Astrocyte (in vitro differentiated cells and primary cell): Measurements from ENCODE around the gene AKAP8L.

Source experiments
- EZH2 ChIP-seq: IDR thresholded peaks from 2 replicates; pipeline ENCODE4 v1.6.1; 2012; ENCODE audit warnings: mild to moderate bottlenecking, low read length, inconsistent platforms; ENCODE audit not compliant: insufficient read depth
- TF ChIP-seq, protein P1 (sequence below): IDR thresholded peaks from 2 replicates; pipeline ENCODE4 v1.5.1; 2011; ENCODE audit warnings: low read depth, mild to moderate bottlenecking, inconsistent platforms, low read length, moderate library complexity; ENCODE audit not compliant: insufficient read depth

DNA sequence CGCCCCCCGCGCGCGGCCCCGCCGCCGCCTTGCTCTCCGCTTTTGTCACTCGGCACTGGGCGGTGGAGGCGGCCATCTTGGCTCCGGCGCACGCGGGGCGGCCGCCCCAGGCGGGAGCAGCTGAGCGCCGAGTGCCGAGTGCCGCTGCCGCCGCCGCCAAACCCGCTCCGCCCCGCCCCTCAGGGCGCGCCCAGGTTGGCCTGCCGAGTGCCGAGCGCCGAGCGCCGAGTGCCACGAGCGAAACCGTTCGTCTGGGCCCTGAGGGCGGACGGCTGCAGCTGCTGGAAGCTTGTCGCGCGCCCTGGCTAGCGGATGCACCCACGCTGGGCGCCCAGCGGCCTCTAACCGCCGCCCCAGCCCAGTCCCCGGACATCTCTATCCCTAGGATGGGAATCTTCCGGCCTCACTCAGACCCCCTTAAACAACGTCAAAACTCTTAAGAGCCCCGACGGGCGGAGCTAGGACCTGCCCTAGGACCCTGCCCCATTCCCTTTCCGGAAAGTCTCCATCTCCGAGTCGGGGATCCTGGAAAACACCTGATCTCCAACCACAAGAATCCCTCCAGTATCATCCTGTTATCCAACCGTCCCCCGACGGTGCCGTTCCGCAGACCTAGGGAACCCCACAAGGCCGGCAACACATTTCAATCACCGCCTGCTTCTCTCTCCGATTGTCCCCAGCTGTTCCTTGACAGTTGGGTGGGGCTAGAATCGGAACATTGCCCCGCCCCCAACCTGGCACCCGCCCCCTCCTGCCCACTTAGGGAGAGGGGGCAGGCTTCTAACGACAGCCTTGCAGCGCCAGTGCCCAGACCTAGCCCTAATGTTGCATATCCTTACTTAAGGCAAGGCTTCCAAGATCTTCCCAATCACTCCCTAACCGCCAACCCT is 14.1 kb upstream of the AKAP8L start:
- TF ChIP-seq, protein P1, sequence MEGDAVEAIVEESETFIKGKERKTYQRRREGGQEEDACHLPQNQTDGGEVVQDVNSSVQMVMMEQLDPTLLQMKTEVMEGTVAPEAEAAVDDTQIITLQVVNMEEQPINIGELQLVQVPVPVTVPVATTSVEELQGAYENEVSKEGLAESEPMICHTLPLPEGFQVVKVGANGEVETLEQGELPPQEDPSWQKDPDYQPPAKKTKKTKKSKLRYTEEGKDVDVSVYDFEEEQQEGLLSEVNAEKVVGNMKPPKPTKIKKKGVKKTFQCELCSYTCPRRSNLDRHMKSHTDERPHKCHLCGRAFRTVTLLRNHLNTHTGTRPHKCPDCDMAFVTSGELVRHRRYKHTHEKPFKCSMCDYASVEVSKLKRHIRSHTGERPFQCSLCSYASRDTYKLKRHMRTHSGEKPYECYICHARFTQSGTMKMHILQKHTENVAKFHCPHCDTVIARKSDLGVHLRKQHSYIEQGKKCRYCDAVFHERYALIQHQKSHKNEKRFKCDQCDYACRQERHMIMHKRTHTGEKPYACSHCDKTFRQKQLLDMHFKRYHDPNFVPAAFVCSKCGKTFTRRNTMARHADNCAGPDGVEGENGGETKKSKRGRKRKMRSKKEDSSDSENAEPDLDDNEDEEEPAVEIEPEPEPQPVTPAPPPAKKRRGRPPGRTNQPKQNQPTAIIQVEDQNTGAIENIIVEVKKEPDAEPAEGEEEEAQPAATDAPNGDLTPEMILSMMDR = no peak
- no peak for TF ChIP-seq EZH2
